Epithelial cell of esophagus (primary cell): Measurements from ENCODE around the gene EEF2K.
"Not testable (repeated sequence)": the region's sequence is repeated elsewhere in the genome, so short reads cannot be mapped to it uniquely, and the experiment has no call there.

ENCODE experiments used
- DNase-seq: peaks from one replicate; pipeline ENCODE4 v3.0.0; 2010; ENCODE audit warnings: low read depth
- H3K4me3 ChIP-seq: 2 replicates; pipeline ENCODE4 v1.5.1; 2011; ENCODE audit warnings: mild to moderate bottlenecking, low read length, control low read depth
- TF ChIP-seq, protein P1 (sequence below): IDR thresholded peaks from 2 replicates; pipeline ENCODE4 v1.5.1; 2011; ENCODE audit warnings: low read depth, mild to moderate bottlenecking, low read length, control low read depth, inconsistent platforms; ENCODE audit not compliant: insufficient read depth; ENCODE audit errors: missing control alignments

Gene EEF2K

DNA sequence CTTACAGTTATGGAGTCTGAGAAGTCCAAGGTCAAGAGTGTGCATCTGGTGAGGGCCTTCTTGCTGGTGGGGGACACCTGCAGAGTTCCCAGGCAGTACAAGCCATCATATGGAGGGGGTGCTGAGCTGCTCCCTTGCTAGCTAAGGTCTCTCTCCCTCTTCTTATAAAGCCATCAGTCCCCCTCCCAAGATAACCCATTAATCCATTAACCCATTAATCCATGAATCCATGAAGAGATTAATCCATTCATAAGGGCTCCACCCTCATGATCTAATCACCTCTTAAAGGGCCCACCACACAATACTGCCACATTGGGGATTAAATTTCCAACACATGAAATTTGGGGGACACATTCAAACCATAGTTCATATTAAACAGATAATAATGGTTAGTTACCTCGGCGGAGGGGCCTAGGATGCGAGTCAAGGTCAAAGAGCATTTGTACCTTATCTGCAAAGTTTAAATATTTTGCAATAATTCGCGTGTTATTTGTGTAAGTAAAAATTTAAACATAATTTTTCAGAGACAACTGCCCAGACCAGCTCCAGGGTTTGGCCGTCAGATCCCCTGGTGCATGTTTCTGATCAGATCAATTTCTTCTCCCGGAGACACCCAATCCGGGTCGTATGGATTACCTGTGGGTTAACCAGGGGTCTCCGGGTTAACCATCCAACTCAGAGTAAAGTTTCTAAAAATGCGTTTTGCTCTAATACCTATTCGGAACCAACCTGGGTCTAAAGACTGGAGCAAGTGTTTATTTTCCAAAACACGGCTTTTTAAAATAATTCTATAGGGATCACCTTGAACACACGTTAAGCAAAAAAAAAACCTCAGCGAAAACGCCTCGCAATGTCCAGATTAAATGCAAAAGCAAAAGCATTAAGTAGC, 90.4 kb downstream of the EEF2K start:
- TF ChIP-seq, protein P1, sequence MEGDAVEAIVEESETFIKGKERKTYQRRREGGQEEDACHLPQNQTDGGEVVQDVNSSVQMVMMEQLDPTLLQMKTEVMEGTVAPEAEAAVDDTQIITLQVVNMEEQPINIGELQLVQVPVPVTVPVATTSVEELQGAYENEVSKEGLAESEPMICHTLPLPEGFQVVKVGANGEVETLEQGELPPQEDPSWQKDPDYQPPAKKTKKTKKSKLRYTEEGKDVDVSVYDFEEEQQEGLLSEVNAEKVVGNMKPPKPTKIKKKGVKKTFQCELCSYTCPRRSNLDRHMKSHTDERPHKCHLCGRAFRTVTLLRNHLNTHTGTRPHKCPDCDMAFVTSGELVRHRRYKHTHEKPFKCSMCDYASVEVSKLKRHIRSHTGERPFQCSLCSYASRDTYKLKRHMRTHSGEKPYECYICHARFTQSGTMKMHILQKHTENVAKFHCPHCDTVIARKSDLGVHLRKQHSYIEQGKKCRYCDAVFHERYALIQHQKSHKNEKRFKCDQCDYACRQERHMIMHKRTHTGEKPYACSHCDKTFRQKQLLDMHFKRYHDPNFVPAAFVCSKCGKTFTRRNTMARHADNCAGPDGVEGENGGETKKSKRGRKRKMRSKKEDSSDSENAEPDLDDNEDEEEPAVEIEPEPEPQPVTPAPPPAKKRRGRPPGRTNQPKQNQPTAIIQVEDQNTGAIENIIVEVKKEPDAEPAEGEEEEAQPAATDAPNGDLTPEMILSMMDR: no peak
- peak overlapping the region; percentile 88 for H3K4me3 ChIP-seq
- DNase-seq: peak; percentile 24

DNA sequence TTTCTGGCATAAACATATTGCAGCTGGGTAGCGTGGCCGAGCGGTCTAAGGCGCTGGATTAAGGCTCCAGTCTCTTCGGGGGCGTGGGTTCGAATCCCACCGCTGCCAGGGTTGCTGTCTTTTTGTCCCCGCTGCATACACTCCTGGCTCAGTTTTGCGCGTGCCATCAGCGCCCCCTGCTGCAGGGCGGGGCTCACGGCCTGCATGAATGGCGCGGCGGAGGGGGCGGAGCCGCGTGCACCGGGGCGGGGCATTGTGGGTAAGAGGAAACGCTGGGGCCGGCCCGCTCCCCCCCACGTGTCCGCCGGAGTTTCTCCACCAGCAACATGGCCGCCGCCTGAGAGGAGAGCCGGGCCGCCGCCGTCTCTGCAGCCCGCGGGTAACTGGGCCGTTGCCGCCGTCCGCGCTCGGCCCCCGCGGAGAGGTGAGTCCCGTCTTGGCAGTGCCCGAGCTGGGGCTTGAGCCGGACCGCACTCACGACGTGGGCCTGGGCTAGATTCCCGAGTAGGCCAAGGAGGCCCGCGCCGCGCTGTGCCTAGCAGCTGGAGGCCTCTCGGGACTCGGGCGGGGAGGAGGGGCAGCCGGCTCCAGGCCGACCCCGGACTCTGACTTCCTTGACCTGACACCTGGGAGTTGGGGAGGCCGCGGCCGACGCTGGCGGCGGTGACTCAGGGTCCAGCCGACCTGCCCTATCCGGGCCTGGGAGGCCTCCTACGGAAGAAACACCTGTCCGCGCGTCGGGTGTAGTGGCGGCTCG, 91.2 kb downstream of the EEF2K start, which contains the start of gene POLR3E:
POLR3E (plus strand) TSS at position 296 of the 757 bp plus-strand sequence. CDS start 5,560 bp downstream, outside the sequence.
- H3K4me3 ChIP-seq: peak within 1 kb of the TSS; percentile 92
- peak; percentile 98 for DNase-seq
- TF ChIP-seq, protein P1: peak; percentile 70

DNA sequence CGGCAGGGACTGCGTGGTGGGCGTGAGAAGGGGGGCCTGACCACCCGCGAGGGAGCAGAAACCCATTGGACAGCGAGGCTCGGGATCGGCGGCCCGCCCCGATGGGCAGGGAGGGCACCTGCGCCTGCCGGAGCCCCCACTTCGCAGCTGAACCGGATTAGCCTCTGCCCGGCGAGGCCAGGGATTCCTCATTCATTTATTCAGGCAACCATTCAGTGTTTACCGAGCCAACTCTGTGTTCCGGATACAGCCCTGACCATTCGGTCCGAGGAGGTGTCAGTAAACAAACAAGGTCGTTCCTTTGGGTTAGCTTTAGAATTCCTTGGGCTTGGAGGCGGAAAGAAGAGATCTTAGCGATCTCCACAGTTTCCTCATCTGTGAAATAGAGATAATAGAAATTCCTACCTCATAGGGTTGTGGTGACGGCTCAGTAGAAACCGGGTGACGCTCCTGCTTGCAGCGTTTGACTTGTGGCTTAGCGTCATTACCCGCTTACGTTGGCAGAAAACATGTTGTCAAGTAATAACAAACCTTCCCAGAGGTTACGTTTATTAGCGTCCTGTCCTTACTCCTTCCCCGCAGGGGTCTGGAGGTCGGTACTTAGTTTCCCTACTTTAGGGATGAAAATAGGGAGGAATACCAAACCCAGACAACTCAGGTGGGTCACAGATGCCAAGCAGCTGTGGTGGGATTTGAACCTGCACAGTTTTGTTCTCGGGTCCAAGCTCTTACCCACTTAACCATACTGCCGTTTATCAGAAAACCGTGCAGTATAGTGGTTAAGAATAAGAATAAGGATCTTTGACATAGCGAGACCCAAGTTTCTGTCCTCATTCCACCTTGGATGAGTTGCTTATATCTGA, 92.0 kb downstream of the EEF2K start:
- TF ChIP-seq, protein P1: no peak
- peak; percentile 86 for DNase-seq
- peak overlapping the region; percentile 92 for H3K4me3 ChIP-seq

DNA sequence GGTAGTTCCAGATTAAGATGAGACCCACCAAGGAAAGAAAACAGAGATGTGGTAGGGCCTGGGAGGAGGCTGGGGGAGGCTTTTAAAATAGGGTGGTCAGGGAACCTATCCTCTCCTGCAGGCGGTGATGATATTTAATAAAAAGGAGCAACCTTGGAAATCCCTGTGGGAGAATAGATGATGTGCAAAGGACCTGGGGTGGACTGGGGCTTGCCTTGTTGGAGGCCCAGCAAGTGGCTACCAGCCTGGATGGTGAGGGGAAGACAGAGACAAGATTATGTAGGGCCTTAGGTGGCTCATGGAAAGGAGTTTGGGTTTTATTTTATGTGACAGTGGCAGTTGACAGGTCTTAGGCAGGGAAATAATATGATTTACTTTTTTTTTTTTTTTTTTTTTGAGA, 93.0 kb downstream of the EEF2K start:
- no peak for DNase-seq
- TF ChIP-seq, protein P1: no peak
- H3K4me3 ChIP-seq: no peak overlapping the region

DNA sequence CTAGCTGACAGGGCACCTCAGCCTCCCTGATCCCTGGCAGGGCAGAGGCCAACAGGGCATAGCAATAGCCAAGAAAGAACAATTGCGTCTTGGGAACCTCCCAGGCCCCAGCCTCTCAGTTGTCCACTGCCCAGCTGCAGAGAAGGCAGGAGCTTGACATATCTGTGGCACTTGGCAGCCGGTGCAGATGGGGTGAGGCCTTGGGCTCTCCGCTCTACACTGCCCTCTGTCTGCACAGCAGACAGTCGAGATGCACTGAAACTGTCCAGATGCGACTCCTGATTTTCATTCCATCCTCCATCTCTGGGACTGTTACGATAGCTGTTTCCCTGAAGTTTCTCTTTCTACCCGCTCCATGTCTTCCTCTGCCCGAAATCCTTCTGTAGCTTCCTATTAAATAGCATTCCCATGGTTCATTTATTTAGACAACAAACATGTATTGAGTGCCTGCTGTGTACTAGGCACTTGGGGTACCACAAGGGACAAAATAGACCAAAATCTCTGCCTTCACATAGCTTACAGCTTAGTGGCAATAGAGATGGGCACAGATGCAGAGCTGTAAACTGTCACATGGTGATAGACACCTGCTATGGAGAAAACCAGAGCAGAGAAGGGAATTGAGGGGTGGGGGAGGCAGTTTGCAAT, 94.5 kb downstream of the EEF2K start:
- peak; percentile 62 for DNase-seq
- TF ChIP-seq, protein P1: peak; percentile 74
- H3K4me3 ChIP-seq: no peak overlapping the region

DNA sequence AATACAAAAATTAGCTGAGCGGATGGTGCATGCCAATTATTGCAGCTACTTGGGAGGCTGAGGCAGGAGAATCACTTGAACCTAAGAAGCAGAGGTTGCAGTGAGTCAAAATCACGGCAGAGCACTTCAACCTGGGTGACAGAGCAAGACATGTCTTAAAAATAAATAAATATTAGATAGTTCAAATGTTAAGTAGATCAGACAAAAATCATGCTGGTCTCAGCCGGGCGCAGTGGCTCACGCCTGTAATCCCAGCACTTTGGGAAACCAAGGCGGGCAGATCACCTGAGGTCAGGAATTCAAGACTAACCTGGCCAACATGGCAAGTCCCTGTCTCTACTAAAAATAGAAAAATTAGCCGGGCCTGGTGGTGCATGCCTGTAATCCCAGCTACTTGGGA, 95.3 kb downstream of the EEF2K start:
- H3K4me3 ChIP-seq, DNase-seq: not testable (repeated sequence)
